ENCODE measurements around the gene NUDT11.
"Not testable (repeated sequence)": the region's sequence is repeated elsewhere in the genome, so short reads cannot be mapped to it uniquely, and the experiment has no call there.

NUDT11 gene

DNA sequence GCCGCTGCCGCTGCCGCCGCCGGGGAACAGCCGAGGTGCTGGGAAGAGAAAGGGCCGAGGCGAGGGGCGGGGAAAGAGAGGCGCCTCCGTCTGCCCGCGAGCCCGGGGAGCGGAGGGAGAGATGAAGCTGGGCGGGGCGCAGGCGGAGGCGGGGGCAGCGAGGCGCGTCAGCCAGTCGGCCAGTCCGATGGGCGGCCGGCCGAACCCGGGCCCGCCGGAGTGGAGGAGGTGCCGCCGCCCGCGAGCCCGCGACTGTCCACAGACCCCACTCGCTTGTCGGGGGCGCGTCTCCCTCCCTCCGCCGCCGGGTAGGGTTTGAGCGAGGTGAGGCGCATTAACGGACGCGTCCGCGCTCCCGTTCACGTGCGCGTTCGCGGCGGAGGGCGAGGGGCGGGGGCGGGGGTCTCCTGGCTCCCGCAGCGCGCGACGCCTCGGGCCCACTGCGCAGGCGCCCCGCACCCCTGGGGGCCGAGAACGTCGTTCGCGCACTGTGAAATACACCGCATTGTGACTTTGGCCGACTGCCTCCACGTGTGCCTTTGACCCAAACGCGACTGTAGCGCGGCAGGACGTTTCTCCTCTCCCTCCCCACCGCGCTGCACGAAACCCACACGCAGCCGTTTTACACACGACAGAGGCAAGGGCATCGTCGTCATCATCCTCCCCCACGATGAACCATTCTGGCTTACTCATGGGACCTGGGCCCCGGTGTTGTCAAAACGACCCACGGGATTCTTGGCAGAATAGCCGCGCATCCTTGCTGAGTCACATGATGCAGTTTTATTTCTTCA lies at the start of gene NUDT11:
TSS of gene NUDT11 (minus strand) at position 92 of the 791 bp plus-strand sequence. CDS start 148 bp downstream, outside the sequence.
- peak; percentile 23 for DNase-seq

DNA sequence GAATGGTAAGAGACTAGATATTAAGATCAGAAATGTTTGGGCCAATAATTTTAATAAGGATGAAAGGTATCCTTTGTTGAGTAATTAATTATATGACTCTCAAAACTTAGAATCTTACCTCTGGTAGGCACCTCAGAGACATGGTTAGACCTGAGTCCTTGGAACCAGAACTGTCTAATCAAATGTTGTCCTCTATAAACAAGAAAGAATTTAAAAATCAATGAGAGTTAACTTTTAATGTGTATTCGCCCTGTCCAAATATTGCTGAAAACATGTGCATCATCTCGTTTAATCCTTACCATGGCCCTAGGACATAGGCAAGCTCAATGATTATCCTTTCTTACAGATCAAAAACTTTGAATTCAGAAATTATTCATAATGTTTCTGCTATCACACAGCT lies 24.0 kb upstream of the NUDT11 start:
- no peak for DNase-seq

DNA sequence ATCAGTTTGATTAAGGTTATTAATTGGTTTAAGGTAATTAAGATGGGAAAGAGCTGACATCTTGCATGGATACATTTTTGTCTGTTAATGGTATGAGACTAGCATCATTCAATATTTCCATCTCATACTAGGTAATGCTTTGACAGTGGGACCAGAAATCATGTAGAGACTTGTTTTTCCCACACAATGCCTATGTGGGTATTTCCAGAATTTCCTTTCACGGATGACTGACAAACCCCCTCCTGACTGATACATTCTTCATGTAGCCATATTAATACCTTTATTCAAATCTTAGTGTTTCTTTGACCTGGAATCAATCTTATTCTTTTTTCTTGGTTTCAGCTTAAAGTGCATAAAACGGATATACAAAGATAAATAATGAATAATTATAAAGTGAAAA lies 22.7 kb upstream of the NUDT11 start:
- DNase-seq, result not testable (repeated sequence)

DNA sequence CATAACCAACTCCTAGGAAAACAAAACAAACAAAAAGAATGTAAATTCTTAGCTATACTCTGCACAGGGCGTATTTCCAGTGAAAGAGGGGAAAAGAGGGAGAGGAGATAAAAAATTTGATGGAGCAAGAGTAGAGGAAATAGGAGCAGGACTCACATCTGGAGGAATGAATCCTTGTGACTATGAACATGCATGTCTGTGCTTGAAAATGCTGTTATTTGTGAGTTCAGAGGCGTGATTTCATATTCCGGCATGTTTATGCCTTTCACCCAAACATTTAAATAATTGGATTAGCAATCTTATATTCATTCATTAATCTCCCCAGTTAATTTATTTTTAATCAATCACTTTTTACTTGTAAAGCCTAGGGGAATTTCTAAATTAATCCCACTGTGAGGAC lies 11.2 kb upstream of the NUDT11 start:
- DNase-seq, result no peak

DNA sequence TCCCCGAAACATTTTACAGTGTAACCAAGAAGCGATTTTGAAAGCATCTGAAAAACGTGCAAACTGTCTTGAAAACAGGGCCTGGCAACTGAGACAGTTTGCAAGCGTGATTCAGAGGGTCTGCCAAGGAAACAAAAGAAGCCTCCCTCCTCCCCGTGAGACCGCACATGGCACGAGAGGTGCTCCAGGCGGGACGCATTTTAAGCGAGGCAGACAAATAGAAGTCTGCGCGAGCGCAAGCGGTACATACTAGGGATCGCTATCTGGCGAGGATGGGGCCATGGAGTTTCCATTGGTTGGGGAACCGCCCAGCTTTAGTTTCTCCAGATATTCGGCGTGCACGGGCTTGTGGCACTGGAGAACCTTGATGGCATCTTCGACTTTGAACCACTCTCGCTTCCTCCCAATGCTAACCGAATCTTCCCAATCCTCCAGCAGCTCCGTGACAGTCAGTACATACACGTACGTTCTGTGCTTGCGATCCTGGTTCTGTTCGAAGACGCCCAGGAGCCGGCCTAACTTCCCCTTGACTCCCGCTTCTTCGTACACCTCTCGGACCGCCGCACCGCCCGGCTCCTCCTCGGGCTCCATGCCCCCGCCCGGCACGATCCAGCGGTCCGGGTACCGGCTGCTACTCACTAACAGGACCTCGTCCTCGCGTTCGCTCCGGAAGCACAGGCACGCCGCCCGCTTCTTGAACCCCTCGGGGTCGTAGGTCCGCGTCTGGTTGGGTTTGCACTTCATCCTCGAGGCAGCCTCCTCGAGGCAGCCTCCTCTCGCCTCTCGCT lies 497 bp downstream of the NUDT11 start:
- not testable (repeated sequence) for DNase-seq

DNA sequence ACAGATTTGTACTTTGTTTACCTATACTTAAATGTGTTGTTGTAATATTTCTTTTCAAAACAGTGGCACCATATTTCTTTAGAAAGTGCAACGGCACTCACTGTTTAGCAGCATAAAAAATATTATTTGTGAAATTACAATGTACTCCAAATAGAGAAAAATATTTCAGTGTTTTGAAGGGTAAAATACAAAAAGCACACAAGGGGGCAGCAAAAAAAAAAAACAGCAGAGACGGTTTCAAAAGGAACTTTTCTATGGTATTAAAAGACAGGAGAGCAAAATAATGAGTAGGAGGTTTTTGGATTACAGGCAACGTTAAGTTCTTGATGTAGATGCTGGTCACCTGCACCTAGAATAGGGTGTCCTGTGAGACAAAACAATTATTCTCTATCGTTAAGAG lies 2.0 kb downstream of the NUDT11 start:
- no peak for DNase-seq

DNA sequence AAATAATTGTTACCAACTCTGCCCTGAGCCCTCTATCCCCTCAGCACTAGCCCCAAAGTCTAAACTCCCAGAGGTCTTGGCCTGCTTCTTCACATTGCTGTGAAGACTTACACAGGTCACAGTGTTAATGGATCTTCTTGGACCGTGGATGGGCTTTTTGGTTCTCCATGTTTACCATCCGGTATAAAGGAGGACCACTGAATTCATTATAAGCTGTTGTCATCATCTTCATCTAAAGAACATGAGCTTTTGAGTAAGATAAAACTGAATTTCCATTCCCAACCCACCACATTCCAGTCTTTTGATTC lies 8.5 kb downstream of the NUDT11 start:
- DNase-seq, result no peak

DNA sequence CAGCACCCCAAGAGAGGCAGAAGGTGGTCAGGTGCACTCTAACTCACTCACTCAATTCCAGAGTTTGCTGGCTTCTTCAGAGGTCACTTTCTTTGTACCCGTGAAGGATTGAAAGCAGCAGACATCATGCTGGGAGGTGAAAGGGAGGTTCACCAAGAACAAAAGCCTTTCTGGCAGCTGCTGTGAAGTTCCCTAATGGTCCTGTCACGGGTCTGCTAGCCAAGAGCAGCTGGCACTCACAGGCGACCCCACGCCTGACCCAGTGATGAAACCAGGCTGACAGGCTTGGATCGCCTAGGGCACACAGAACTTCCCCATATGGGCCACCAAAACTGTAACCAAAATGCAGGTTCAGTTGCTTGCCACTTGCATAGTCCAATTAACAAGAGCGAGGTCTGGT lies 11.8 kb downstream of the NUDT11 start:
- DNase-seq, result no peak

DNA sequence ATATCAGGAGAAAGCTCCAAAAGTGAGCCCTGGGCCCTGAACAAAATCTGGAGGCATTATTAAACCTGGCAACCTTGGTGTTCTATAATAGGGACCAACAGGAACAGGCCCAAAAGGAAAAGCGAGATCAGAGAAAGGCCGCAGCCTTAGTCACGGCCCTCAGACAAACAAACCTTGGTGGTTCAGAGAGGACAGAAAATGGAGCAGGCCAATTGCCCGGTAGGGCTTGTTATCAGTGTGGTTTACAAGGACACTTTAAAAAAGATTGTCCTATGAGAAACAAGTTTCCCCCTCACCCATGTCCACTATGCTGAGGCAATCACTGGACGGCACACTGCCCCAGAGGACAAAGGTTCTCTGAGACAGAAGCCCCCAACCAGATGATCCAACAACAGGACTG lies 14.0 kb downstream of the NUDT11 start:
- not testable (repeated sequence) for DNase-seq

DNA sequence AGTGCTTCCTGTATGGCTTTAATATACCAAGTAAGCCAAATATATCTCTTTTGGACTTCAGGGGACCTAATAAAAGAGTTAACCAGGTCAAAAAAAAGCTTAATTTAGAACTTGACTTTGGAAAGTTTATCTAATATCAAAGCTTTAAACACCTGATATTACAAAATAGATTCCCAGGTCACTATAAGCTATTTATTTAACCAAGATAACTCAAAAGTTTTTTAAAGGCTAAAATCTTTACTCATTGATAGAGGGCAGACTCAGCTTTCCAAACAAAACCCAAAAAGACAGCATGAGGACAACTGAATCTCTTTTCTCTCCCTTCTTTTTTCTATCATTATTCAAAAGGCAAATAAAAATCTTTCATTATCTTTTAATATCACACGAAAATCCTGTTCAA lies 19.5 kb downstream of the NUDT11 start:
- DNase-seq, result no peak

DNA sequence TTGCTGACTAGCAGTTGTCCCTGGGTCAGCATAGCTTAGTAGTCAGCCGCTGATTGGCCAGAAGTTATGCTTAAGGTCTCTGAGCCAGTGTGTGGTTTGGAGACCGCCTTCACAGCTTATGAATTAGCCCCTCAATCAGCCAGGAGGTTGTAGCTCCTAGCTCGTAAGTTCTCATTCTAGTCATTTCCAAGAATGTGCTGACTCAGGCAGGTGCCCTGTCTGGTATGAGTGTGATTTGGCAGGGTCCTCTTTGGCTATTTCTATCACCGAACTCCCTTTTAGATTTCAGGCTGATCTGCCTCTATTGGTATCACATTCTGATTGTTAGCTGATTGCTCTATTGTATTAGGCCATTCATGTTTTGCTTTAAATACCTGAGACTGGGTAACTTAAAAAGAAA lies 33.1 kb downstream of the NUDT11 start:
- DNase-seq, result no peak

DNA sequence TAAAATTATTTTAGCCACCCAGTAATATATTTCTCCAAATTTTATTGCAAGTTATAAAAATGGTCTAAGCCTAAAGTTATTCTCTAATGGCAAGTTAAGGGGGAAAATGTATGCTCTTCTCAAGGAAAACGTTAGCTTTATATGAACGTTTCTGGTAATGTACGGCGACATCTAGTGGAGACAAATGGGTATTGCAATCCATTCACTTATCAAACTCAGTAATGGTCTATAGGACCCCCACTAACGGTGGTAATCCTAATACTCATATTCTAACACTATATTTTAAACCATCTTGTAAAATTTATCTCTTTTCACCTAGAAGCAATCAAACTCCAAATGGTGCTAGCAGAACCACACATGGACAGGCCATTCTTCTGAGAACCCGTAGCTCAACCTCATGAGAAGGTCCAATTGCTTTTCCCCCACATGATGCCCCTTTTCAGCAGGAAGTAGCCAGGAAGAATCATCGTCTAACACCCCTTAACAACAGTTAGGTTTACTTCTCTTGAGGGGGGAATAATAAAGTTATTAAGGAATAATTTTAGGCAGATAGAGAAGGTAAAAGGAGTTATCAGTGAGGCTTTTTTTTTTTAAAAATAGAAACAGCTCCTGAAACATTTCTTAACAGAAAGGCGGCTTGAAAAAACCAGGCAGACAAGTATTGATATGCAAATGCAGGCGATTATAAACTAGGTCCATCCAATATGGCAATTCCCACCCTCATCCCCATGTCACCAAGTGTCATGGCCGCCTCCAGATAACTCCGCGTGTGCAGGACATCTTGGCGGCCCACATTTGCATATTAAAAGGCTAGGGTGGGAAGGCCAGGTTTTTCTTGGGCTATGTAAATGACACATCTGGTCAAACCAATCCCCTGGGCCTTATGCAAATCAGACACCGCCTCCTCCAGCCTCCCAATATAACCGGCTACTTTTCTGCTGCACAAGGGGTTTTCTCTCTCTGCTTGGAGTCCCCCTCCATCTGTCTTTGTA lies 35.0 kb downstream of the NUDT11 start:
- DNase-seq, result no peak

DNA sequence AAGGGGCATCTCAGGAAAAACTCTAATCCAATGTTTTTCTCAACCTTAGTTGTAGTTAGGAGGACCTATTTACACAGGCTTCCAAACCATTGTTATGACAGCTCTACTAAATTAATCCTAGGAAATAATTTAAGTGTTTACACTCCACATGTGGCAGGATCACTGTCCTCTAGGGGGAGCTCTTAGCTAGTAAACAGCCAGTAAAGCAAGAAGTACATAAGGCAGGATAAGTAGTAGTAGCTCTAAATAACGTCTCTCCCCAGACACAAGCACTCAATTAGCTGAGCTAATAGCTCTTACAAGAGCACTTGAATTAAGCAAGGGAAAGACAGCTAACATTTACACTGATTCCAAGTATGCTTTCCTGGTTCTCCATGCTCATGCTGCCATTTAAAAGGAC lies 37.3 kb downstream of the NUDT11 start:
- no peak for DNase-seq

DNA sequence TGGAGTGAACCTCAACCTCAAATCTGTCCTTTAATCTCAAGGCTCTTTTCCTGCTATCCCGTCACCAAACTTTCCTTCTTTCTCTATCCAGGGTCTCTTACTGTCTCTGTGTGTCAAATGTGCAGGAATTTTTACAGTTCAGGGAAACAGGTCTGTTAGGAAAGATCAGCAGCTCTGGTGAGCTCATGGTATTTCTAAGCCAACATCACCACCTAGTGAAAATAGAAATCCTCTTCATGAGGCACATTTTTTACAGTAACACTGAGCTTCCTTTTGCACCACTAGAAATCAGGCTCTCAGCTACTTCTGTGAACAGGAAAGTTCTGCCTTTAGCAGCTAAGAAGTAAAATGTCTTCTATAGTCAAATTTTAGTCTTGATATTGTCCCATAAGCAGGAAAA lies 39.6 kb downstream of the NUDT11 start:
- DNase-seq, result no peak

DNA sequence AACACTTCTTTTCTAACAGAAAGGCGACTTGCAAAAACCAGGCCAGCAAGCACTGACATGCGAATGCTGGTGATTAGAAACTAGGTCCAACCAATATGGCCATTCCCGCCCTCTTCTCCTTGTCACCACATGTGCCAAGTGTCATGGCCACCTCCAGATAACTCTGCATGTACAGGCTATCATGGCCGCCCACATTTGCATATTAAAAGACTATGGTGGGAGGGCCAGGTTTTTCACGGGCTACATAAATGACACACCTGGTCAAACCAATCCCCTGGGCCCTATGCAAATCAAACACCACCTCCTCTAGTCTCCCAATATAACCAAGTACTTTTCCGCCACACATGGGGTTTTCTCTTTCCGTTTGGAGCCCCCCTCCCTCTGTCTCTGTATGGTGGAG lies 40.1 kb downstream of the NUDT11 start:
- DNase-seq, result no peak

DNA sequence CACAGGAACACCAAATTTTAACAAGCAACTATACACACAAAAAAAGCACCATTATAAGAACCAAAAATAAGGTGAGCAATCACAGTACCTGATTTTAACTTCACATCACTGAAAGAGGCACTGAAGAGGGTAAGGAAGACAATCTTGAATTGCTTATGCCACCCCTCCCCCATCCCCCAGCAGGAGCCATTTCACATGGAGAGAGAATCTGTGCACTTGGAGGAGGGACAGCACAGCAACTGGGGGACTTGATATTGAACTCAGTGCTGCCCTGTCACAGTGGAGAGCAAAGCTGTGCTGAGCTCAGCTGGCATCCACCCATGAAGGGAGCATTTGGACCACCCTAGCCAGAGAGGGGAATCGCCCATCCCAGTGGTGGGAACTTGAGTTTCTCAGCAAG lies 56.0 kb downstream of the NUDT11 start:
- DNase-seq, result no peak
